Liver (tissue), 9 donors: Measurements from ENCODE around the gene FARS2. TPM values are rescaled to one million over a fixed set of nuclear protein-coding genes. Genes with fewer than 3 reads are reported as not detected.

Experiments
- DNase-seq: peaks from one replicate; pipeline ENCODE4 v3.0.0-alpha.2; 2017; ENCODE audit warnings: low spot score
- H3K27ac ChIP-seq, 2 donors: one replicate each; pipeline ENCODE4 v1.7.0; 2013; ENCODE audit warnings: inconsistent platforms in 2 of 2, low read length in 2 of 2, control low read depth in 1 of 2, low read depth in 1 of 2, mild to moderate bottlenecking in 1 of 2
- H3K27me3 ChIP-seq, 4 donors: one replicate each; pipeline versions ENCODE4 v1.6.1 to v1.7.0; 2013; ENCODE audit warnings: low read length in 3 of 4, inconsistent platforms in 1 of 4, mild to moderate bottlenecking in 1 of 4, moderate library complexity in 1 of 4; ENCODE audit not compliant: control insufficient read depth in 4 of 4, insufficient read depth in 4 of 4
- H3K36me3 ChIP-seq, 4 donors: one replicate each; pipeline versions ENCODE4 v1.6.1 to v1.7.0; 2013; ENCODE audit warnings: low read length in 3 of 4, mild to moderate bottlenecking in 3 of 4, low read depth in 1 of 4, moderate library complexity in 1 of 4; ENCODE audit not compliant: control insufficient read depth in 4 of 4, insufficient read depth in 3 of 4
- H3K4me1 ChIP-seq, 4 donors: one replicate each; pipeline versions ENCODE4 v1.6.1 to v1.7.0; 2013; ENCODE audit warnings: low read length in 3 of 4, mild to moderate bottlenecking in 3 of 4, moderate library complexity in 1 of 4; ENCODE audit not compliant: control insufficient read depth in 4 of 4, insufficient read depth in 4 of 4
- H3K4me3 ChIP-seq, 3 donors: one replicate each; pipeline versions ENCODE4 v1.6.1 to v1.7.0; 2013; ENCODE audit warnings: low read length in 3 of 3, control low read depth in 1 of 3, low read depth in 1 of 3, mild to moderate bottlenecking in 1 of 3
- H3K9ac ChIP-seq, 2 donors: one replicate each; pipeline ENCODE4 v1.7.0; 2013; ENCODE audit warnings: low read length in 2 of 2, mild to moderate bottlenecking in 2 of 2, moderate library complexity in 2 of 2, control low read depth in 1 of 2, low read depth in 1 of 2
- H3K9me3 ChIP-seq, 4 donors: one replicate each; pipeline versions ENCODE4 v1.6.1 to v1.7.0; 2013; ENCODE audit warnings: low read length in 3 of 4; ENCODE audit not compliant: control insufficient read depth in 4 of 4
- EGR1 ChIP-seq, 2 donors: IDR thresholded peaks; 2 replicates each; pipeline ENCODE4 v1.6.1; 2016 to 2018; ENCODE audit warnings: antibody characterized with exemption in 2 of 2, low read depth in 2 of 2
- FOXA1 ChIP-seq: IDR thresholded peaks from 2 replicates; pipeline ENCODE4 v1.6.1; 2016; ENCODE audit warnings: antibody characterized with exemption
- FOXA2 ChIP-seq: IDR thresholded peaks from 2 replicates; pipeline ENCODE4 v1.6.1; 2016; ENCODE audit warnings: antibody characterized with exemption
- GABPA ChIP-seq, 2 donors: IDR thresholded peaks in 1 of 2; conservative IDR thresholded peaks in 1 of 2; 2 replicates each; pipeline ENCODE4 v1.6.1; 2016; ENCODE audit warnings: antibody characterized with exemption in 2 of 2, mild to moderate bottlenecking in 1 of 2, moderate library complexity in 1 of 2
- HNF4A ChIP-seq, 2 donors: conservative IDR thresholded peaks; 2 replicates each; pipeline ENCODE4 v1.6.1; 2016; ENCODE audit warnings: antibody characterized with exemption in 2 of 2, mild to moderate bottlenecking in 2 of 2
- HNF4G ChIP-seq: IDR thresholded peaks from 2 replicates; pipeline ENCODE4 v1.6.1; 2016; ENCODE audit warnings: antibody characterized with exemption
- JUND ChIP-seq, 2 donors: IDR thresholded peaks; 2 replicates each; pipeline ENCODE4 v1.6.1; 2016; ENCODE audit warnings: antibody characterized with exemption in 2 of 2
- NR2F2 ChIP-seq: IDR thresholded peaks from 2 replicates; pipeline ENCODE4 v1.6.1; 2016; ENCODE audit warnings: antibody characterized with exemption
- RAD21 ChIP-seq, 2 donors: IDR thresholded peaks; 2 replicates each; pipeline ENCODE4 v1.6.1; 2016; ENCODE audit warnings: antibody characterized with exemption in 2 of 2, mild to moderate bottlenecking in 2 of 2
- REST ChIP-seq: IDR thresholded peaks from 2 replicates; pipeline ENCODE4 v1.6.1; 2016; ENCODE audit warnings: antibody characterized with exemption, mild to moderate bottlenecking
- SP1 ChIP-seq: IDR thresholded peaks from 2 replicates; pipeline ENCODE4 v1.6.1; 2018; ENCODE audit warnings: antibody characterized with exemption, mild to moderate bottlenecking
- TAF1 ChIP-seq: conservative IDR thresholded peaks from 2 replicates; pipeline ENCODE4 v1.6.1; 2016; ENCODE audit warnings: antibody characterized with exemption, mild to moderate bottlenecking
- YY1 ChIP-seq: IDR thresholded peaks from 2 replicates; pipeline ENCODE4 v1.6.1; 2016; ENCODE audit warnings: antibody characterized with exemption, mild to moderate bottlenecking
- ZBTB33 ChIP-seq: IDR thresholded peaks from 2 replicates; pipeline ENCODE4 v1.6.1; 2016; ENCODE audit warnings: antibody characterized with exemption
- WGBS: extraction: QIAGEN DNeasy Blood & Tissue Kit; methylation state at CpG from one replicate; pipeline ENCODE4 v1.1.7; 2013; 5-methylcytosine and 5-hydroxymethylcytosine counted together
- polyA plus RNA-seq, 2 donors: library from polyadenylated mRNA; stranded (reverse) in 1 of 2; unstranded in 1 of 2; fragments of 200-250 nt in 1 of 2; fragments of >200 nt in 1 of 2; fragmentation: Nextera tagmentation in 1 of 2; extraction: Ambion mirVana in 1 of 2; gene quantifications; one replicate each; pipeline versions ENCODE4 v1.2.1 to v1.2.3, GENCODE V29; 2013 to 2015
- total RNA-seq, 2 donors: library from RNA; depleted of rRNA; stranded (reverse); fragments of >200 nt; gene quantifications; one replicate each; pipeline ENCODE4 v1.2.3, GENCODE V29; 2014
- TF ChIP-seq, protein P1 (sequence below): fragments of 150-350 bp; IDR thresholded peaks from 2 replicates; pipeline ENCODE4 v1.5.1; 2017; ENCODE audit warnings: improper control_type of control experiment, low read depth, low read length; ENCODE audit not compliant: missing input control
- TF ChIP-seq, protein P2 (sequence below): IDR thresholded peaks from 2 replicates; pipeline ENCODE4 v1.6.1; 2016; ENCODE audit warnings: antibody characterized with exemption
- TF ChIP-seq, protein P3 (sequence below): IDR thresholded peaks from 2 replicates; pipeline ENCODE4 v1.6.1; 2016; ENCODE audit warnings: antibody characterized with exemption
- donor health status: healthy.
- donor health status: healthy.
- donor health status: healthy.
- donor health status: healthy.
- donor health status: healthy.

FARS2 gene
- total and polyA plus RNA-seq, 4 donors, result 7.8 to 25.9 (median 11.2) TPM

DNA sequence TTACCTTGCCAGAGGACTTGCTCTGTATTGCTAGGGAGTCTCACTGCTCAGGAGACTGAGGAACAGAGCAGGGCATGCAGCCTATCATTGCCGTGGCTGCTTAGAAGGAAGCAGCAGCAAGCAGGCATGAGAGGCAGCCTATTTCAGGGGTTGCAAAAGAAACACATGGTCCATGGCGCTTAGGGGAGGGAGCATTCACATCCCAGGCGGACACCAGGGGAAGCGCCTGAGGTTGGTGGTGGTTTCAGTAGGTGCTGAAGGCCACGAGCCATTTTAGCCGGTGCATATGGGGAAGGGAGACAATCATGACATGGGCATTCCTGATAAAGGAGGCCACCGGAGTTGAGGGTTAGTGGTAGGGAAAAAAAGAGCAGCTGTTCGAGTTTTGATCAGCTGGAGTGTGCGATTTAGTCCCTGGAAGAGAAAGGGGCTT, 20.9 kb downstream of the FARS2 start (continued):
- TF ChIP-seq ZBTB33, result no peak
- TF ChIP-seq, protein P1, sequence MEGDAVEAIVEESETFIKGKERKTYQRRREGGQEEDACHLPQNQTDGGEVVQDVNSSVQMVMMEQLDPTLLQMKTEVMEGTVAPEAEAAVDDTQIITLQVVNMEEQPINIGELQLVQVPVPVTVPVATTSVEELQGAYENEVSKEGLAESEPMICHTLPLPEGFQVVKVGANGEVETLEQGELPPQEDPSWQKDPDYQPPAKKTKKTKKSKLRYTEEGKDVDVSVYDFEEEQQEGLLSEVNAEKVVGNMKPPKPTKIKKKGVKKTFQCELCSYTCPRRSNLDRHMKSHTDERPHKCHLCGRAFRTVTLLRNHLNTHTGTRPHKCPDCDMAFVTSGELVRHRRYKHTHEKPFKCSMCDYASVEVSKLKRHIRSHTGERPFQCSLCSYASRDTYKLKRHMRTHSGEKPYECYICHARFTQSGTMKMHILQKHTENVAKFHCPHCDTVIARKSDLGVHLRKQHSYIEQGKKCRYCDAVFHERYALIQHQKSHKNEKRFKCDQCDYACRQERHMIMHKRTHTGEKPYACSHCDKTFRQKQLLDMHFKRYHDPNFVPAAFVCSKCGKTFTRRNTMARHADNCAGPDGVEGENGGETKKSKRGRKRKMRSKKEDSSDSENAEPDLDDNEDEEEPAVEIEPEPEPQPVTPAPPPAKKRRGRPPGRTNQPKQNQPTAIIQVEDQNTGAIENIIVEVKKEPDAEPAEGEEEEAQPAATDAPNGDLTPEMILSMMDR, result no peak

GRCh38 chr6:5285081-5285480, 23.8 kb downstream of the FARS2 start:
- TF ChIP-seq YY1 (no peak), HNF4G (no peak), SP1 (no peak), NR2F2 (no peak), GABPA (IDR thresholded peaks at IDR 0.05 in 1 of 2, conservative IDR thresholded peaks at IDR 0.05 in 1 of 2) (no peak), JUND (IDR thresholded peaks at IDR 0.05) (no peak), RAD21 (IDR thresholded peaks at IDR 0.05) (no peak), HNF4A (conservative IDR thresholded peaks at IDR 0.05) (no peak), TAF1 (no peak), EGR1 (IDR thresholded peaks at IDR 0.05; ENCODE audit: low read depth in 2 of 2) (no peak), FOXA1 (no peak), REST (no peak), FOXA2 (no peak), ZBTB33 (no peak)
- TF ChIP-seq, protein P2, sequence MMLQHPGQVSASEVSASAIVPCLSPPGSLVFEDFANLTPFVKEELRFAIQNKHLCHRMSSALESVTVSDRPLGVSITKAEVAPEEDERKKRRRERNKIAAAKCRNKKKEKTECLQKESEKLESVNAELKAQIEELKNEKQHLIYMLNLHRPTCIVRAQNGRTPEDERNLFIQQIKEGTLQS, result no peak
- TF ChIP-seq, protein P3, sequence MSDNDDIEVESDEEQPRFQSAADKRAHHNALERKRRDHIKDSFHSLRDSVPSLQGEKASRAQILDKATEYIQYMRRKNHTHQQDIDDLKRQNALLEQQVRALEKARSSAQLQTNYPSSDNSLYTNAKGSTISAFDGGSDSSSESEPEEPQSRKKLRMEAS, result no peak
- TF ChIP-seq, protein P1, result no peak
- no peaks in the 10 kb centered on the region for H3K36me3 ChIP-seq
- H3K27ac ChIP-seq, result no peak overlapping the region
- no peak overlapping the region for H3K4me3 ChIP-seq
- no peak for DNase-seq
- H3K27me3 ChIP-seq, result no peaks in the 10 kb centered on the region
- H3K4me1 ChIP-seq, result peaks cover 0 to 3% (median 0%) of the 10 kb centered on the region in 4 donors
- H3K9ac ChIP-seq, result no peak overlapping the region
- 98% methylated on average over 6 of the region's 6 CpGs for WGBS
- no peaks in the 10 kb centered on the region for H3K9me3 ChIP-seq
